OCI-LY7 (cell line): ENCODE data around the gene B2M. TPM values are rescaled to one million over a fixed set of nuclear protein-coding genes. Genes with fewer than 3 reads are reported as not detected.
A peak's percentile ranks its signal among the peaks of the same experiment; 100 is the strongest.

Source experiments
- BruUV-seq: library from RNA; stranded (reverse); fragments of 400-500 nt; replicated peaks from 2 replicates; lab custom pipeline; 2021; lab: Mats Ljungman, UMichigan
- CTCF ChIA-PET: fragments of 300-600 bp; sonication (Branson Sonifier 250); formaldehyde crosslinking; loops from one replicate; lab custom pipeline; 2022; ENCODE audit warnings: antibody characterized with exemption; ENCODE audit not compliant: unreplicated experiment; lab: Charles Lee
- POLR2A ChIA-PET: fragments of 300-600 bp; sonication (Branson Sonifier 250); formaldehyde crosslinking; loops from one replicate; lab custom pipeline; 2022; ENCODE audit warnings: antibody characterized with exemption; lab: Charles Lee
- DNase-seq: peaks from one replicate; pipeline ENCODE4 v3.0.0-alpha.2; 2015; ENCODE audit warnings: low spot score
- H2AFZ ChIP-seq: fragments of 200-600 bp; sonication (generic), shearing (Covaris generic); 2 replicates; pipeline ENCODE4 v1.6.1; 2014; ENCODE audit warnings: mild to moderate bottlenecking, antibody characterized with exemption, low read length, moderate library complexity
- H3K27ac ChIP-seq: fragments of 200-600 bp; sonication (generic); 2 replicates; pipeline ENCODE4 v1.5.1; 2014; ENCODE audit warnings: mixed run types, low read depth, mild to moderate bottlenecking, moderate library complexity, low read length, inconsistent platforms; ENCODE audit not compliant: poor library complexity, severe bottlenecking
- H3K36me3 ChIP-seq: fragments of 200-600 bp; sonication (generic); 2 replicates; pipeline ENCODE4 v1.6.1; 2014; ENCODE audit warnings: mild to moderate bottlenecking, antibody characterized with exemption, low read length, moderate library complexity, mixed read lengths; ENCODE audit not compliant: insufficient read depth
- H3K4me1 ChIP-seq: fragments of 200-600 bp; sonication (generic); 2 replicates; pipeline ENCODE4 v1.5.1; 2014; ENCODE audit warnings: mild to moderate bottlenecking, low read length; ENCODE audit not compliant: insufficient read depth, poor library complexity, severe bottlenecking
- H3K4me2 ChIP-seq: fragments of 200-600 bp; sonication (generic); 2 replicates; pipeline ENCODE4 v1.6.1; 2014; ENCODE audit warnings: mild to moderate bottlenecking, low read length
- H3K4me3 ChIP-seq: fragments of 200-600 bp; sonication (generic); 2 replicates; pipeline ENCODE4 v1.5.1; 2014; ENCODE audit warnings: mild to moderate bottlenecking, low read depth, low read length; ENCODE audit not compliant: poor library complexity, severe bottlenecking
- H3K79me2 ChIP-seq: fragments of 200-600 bp; sonication (generic); 2 replicates; pipeline ENCODE4 v1.6.1; 2016; ENCODE audit warnings: low read depth, mild to moderate bottlenecking, low read length, moderate library complexity, mixed read lengths; ENCODE audit not compliant: insufficient read depth
- H3K9me2 ChIP-seq: fragments of 200-600 bp; sonication (generic); 2 replicates; pipeline ENCODE4 v1.6.1; 2016; ENCODE audit warnings: mild to moderate bottlenecking, low read length, mixed read lengths; ENCODE audit not compliant: insufficient read depth
- H3K9me3 ChIP-seq: fragments of 200-600 bp; sonication (generic); 2 replicates; pipeline ENCODE4 v1.6.1; 2014; ENCODE audit warnings: mild to moderate bottlenecking, mixed run types, low read length, mixed read lengths
- H4K20me1 ChIP-seq: fragments of 200-600 bp; sonication (generic); 2 replicates; pipeline ENCODE4 v1.6.1; 2014; ENCODE audit warnings: mild to moderate bottlenecking, antibody characterized with exemption, low read length, moderate library complexity, mixed read lengths; ENCODE audit not compliant: insufficient read depth
- EZH2phosphoT487 ChIP-seq: fragments of 200-600 bp; sonication (generic); IDR thresholded peaks from 2 replicates; pipeline ENCODE4 v1.6.1; 2018; ENCODE audit warnings: low read depth, borderline replicate concordance, mild to moderate bottlenecking, mixed run types, antibody characterized with exemption, low read length, moderate library complexity, mixed read lengths
- intact Hi-C: fragments of 100-400 bp; cut with micrococcal nuclease; formaldehyde crosslinking; loops from one replicate; pipeline ENCODE4 v1.10.0; 2022; ENCODE audit not compliant: unreplicated experiment
- total RNA-seq, 2 experiments: library from RNA; depleted of rRNA in 1 of 2; stranded (reverse); fragments of >200 nt in 1 of 2; shearing (Covaris generic) in 1 of 2; gene quantifications; 2 replicates each; pipeline ENCODE4 v1.2.3, GENCODE V29; 2014 to 2022
- TF ChIP-seq, protein P1 (sequence below): fragments of 200-600 bp; sonication (generic); conservative IDR thresholded peaks from 2 replicates; pipeline ENCODE4 v1.5.1; 2014; ENCODE audit warnings: mild to moderate bottlenecking, antibody characterized with exemption, low read length, moderate library complexity, mixed read lengths

Gene B2M
- total RNA-seq, 2 experiments from 2014 or later, result 1,161 to 1,738 TPM

DNA sequence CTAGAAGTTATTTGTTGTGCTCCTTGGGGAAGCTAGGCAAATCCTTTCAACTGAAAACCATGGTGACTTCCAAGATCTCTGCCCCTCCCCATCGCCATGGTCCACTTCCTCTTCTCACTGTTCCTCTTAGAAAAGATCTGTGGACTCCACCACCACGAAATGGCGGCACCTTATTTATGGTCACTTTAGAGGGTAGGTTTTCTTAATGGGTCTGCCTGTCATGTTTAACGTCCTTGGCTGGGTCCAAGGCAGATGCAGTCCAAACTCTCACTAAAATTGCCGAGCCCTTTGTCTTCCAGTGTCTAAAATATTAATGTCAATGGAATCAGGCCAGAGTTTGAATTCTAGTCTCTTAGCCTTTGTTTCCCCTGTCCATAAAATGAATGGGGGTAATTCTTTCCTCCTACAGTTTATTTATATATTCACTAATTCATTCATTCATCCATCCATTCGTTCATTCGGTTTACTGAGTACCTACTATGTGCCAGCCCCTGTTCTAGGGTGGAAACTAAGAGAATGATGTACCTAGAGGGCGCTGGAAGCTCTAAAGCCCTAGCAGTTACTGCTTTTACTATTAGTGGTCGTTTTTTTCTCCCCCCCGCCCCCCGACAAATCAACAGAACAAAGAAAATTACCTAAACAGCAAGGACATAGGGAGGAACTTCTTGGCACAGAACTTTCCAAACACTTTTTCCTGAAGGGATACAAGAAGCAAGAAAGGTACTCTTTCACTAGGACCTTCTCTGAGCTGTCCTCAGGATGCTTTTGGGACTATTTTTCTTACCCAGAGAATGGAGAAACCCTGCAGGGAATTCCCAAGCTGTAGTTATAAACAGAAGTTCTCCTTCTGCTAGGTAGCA lies 851 bp upstream of the B2M start:
- peaks cover 60% of the 10 kb centered on the region for H3K79me2 ChIP-seq
- peak overlapping the region; percentile 72; the same call in 1 of the 2 replicates for H2AFZ ChIP-seq

DNA sequence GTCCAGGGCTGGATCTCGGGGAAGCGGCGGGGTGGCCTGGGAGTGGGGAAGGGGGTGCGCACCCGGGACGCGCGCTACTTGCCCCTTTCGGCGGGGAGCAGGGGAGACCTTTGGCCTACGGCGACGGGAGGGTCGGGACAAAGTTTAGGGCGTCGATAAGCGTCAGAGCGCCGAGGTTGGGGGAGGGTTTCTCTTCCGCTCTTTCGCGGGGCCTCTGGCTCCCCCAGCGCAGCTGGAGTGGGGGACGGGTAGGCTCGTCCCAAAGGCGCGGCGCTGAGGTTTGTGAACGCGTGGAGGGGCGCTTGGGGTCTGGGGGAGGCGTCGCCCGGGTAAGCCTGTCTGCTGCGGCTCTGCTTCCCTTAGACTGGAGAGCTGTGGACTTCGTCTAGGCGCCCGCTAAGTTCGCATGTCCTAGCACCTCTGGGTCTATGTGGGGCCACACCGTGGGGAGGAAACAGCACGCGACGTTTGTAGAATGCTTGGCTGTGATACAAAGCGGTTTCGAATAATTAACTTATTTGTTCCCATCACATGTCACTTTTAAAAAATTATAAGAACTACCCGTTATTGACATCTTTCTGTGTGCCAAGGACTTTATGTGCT lies 527 bp downstream of the B2M start:
- CTCF ChIA-PET, result no interaction called here
- Histone ChIP-seq H4K20me1 (peaks cover 31% of the 10 kb centered on the region), H3K9me2 (no peaks in the 10 kb centered on the region), H3K27ac (peak overlapping the region; percentile 91), H3K4me2 (peak overlapping the region; percentile 92), H3K36me3 (peaks cover 58% of the 10 kb centered on the region), H3K4me3 (peak overlapping the region; percentile 89), H3K9me3 (no peaks in the 10 kb centered on the region), H3K4me1 (peaks cover 47% of the 10 kb centered on the region), H2AFZ (no peak overlapping the region), H3K79me2 (peaks cover 72% of the 10 kb centered on the region)
- POLR2A ChIA-PET, result interaction anchor here (2.7 to 9.5 kb wide), 4 partner anchors 10 to 47 kb away, joined by 12 to 116 read pairs (median 59); partner anchors contain the start of genes SPG11 and TRIM69
- DNase-seq, result peak; percentile 68
- TSS peak; percentile 66 for BruUV-seq
- TF ChIP-seq EZH2phosphoT487, result no peak
- TF ChIP-seq, protein P1, sequence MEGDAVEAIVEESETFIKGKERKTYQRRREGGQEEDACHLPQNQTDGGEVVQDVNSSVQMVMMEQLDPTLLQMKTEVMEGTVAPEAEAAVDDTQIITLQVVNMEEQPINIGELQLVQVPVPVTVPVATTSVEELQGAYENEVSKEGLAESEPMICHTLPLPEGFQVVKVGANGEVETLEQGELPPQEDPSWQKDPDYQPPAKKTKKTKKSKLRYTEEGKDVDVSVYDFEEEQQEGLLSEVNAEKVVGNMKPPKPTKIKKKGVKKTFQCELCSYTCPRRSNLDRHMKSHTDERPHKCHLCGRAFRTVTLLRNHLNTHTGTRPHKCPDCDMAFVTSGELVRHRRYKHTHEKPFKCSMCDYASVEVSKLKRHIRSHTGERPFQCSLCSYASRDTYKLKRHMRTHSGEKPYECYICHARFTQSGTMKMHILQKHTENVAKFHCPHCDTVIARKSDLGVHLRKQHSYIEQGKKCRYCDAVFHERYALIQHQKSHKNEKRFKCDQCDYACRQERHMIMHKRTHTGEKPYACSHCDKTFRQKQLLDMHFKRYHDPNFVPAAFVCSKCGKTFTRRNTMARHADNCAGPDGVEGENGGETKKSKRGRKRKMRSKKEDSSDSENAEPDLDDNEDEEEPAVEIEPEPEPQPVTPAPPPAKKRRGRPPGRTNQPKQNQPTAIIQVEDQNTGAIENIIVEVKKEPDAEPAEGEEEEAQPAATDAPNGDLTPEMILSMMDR, result 0 out of 2 replicates have a peak, but pooled peaks have one; percentile 9
- intact Hi-C loops, result loop anchor here (1.0 to 5.0 kb wide), 4 partner anchors 12 to 285 kb away; partner anchors contain the start of genes CTDSPL2, EIF3J and TRIM69

More for the DNA sequence above, 851 bp upstream of the B2M start:
- TF ChIP-seq, protein P1, result peak; percentile 95
- no peak for TF ChIP-seq EZH2phosphoT487
- POLR2A ChIA-PET, result interaction anchor here (0.5 to 9.5 kb wide), 9 partner anchors 9 to 456 kb away, joined by 3 to 116 read pairs (median 3); partner anchors contain the start of genes SPG11 and TRIM69
- Histone ChIP-seq H3K27ac (peak overlapping the region; percentile 91), H4K20me1 (peaks cover 30% of the 10 kb centered on the region), H3K4me2 (peak overlapping the region; percentile 85), H3K4me1 (peaks cover 33% of the 10 kb centered on the region), H3K4me3 (peak overlapping the region; percentile 89), H3K36me3 (peaks cover 44% of the 10 kb centered on the region), H3K9me2 (no peaks in the 10 kb centered on the region), H3K9me3 (no peaks in the 10 kb centered on the region)
- intact Hi-C loops, result loop anchor here (1.0 to 5.0 kb wide), 5 partner anchors 14 to 283 kb away; partner anchors contain the start of genes CTDSPL2, EIF3J and SPG11
- CTCF ChIA-PET, result interaction anchor here (0.6 kb wide), 1 partner anchor 45 kb away, joined by 3 read pairs; no protein-coding TSS in a partner anchor
- DNase-seq, result peak; percentile 76
- TSS peak; percentile 78 for BruUV-seq
